ENCODE measurements around the gene MEGF11.

GRCh38 chr15:66100761-66101160, 152.8 kb downstream of the MEGF11 start:
- TF ChIP-seq CTCF (IDR thresholded peaks at IDR 0.05), result no peak
- no peak for TF ChIP-seq EZH2phosphoT487 (IDR thresholded peaks at IDR 0.05)

Measured in neural progenitor cell (in vitro differentiated cells).